ENCODE results near the gene GIMAP4.
"Not testable (repeated sequence)": the region's sequence is repeated elsewhere in the genome, so short reads cannot be mapped to it uniquely, and the experiment has no call there.

The GIMAP4 gene

GRCh38 chr7:150566572-150566971 is 618 bp upstream of the GIMAP4 start:
- H3K9me3 Mint-ChIP-seq, result no peaks in the 10 kb centered on the region
- H3K4me3 Mint-ChIP-seq, result no peak overlapping the region
- peaks cover 7% of the 10 kb centered on the region for H3K27me3 Mint-ChIP-seq
- no peak for ATAC-seq (ENCODE audit: low read depth)
- no peak overlapping the region for H3K27ac Mint-ChIP-seq
- H3K4me1 Mint-ChIP-seq, result peaks cover 8% of the 10 kb centered on the region
- no peaks in the 10 kb centered on the region for H3K36me3 Mint-ChIP-seq
- DNase-seq (ENCODE audit: low spot score in 2 of 2), result no peak

DNA sequence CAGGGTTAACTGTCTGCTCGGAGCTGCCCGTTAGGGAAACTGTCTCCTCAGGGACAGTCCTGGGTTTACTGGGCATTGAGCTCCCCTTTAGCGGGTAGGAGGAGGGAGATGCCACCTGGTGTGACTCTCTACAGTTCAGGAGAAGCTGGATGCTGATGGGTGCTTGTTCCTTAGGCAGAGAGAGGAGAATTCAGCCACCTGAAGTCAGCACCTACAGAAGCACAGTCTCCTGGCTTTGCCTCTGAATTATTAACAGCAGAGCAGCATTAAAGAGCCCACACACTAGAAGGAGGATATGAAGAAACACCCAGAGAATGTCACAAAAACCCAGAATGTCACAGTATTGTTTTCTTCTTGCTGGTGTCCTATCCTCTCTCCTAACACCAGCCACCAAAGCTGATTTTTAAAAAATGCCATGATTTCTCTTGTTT is 696 bp downstream of the GIMAP4 start:
- no peak overlapping the region for H3K27ac Mint-ChIP-seq
- H3K27me3 Mint-ChIP-seq, result peaks cover 7% of the 10 kb centered on the region
- no peaks in the 10 kb centered on the region for H3K9me3 Mint-ChIP-seq
- H3K4me3 Mint-ChIP-seq, result no peak overlapping the region
- H3K36me3 Mint-ChIP-seq, result no peaks in the 10 kb centered on the region
- ATAC-seq (ENCODE audit: low read depth) (no peak), DNase-seq (ENCODE audit: low spot score in 2 of 2) (no peak)
- peaks cover 8% of the 10 kb centered on the region for H3K4me1 Mint-ChIP-seq

GRCh38 chr7:150568714-150569113 is 1.5 kb downstream of the GIMAP4 start:
- Mint-ChIP-seq H3K4me1 (peaks cover 8% of the 10 kb centered on the region), H3K36me3 (no peaks in the 10 kb centered on the region), H3K27ac (no peak overlapping the region), H3K9me3 (no peaks in the 10 kb centered on the region), H3K27me3 (peaks cover 6% of the 10 kb centered on the region), H3K4me3 (no peak overlapping the region)
- ATAC-seq (ENCODE audit: low read depth) (no peak), DNase-seq (ENCODE audit: low spot score in 2 of 2) (no peak)

GRCh38 chr7:150569245-150569955 is 2.2 kb downstream of the GIMAP4 start:
- Mint-ChIP-seq H3K36me3 (no peaks in the 10 kb centered on the region), H3K27me3 (peaks cover 6% of the 10 kb centered on the region), H3K4me1 (peaks cover 8% of the 10 kb centered on the region), H3K4me3 (no peak overlapping the region), H3K9me3 (no peaks in the 10 kb centered on the region), H3K27ac (no peak overlapping the region)
- ATAC-seq (ENCODE audit: low read depth), result no peak
- DNase-seq (ENCODE audit: low spot score in 2 of 2), result no peak

DNA sequence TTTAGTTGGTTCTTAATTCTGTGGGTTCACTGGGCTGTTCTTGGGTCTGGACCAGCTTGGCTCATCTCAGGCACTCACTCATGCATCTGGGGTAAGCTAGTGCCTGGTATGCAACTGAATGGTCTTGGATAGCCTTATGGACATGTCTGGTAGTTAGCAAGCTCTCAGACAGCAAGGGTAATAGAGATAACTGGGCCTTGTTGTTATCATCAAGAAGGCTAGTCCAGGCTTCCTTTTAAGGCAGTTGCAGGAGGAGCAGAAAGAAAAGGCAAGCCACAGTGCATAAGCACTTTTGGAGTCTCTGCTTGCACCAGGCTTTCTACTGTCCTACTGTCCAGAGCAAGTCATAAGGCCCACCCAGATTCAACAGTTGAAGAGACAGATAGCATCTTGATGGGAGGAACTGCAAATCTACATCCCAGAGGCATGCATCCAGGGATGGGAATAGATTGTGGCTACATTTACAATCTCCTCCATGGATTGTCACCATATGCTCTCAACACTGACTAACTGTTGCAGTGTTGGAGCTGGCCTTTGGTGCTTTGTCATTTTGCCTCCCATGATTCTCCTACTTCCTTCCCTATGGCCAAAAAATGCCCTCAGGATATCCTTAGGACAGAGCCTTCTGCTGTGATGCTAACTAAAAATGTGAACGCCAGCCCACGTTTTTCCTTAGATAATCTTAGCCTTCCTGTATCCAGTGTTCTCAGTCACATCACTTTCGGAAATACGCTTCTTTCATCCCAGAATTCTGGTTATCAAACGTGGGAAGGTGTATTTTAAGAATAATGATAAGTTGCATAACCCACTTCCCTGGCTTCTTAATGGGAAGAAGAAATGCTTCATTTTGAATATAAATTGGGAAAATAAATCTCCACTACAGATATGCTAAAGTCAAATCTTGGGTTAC is 3.6 kb downstream of the GIMAP4 start:
- DNase-seq (ENCODE audit: low spot score in 2 of 2) (no peak), ATAC-seq (ENCODE audit: low read depth) (no peak)
- no peak overlapping the region for H3K27ac Mint-ChIP-seq
- H3K4me1 Mint-ChIP-seq, result peaks cover 8% of the 10 kb centered on the region
- no peaks in the 10 kb centered on the region for H3K9me3 Mint-ChIP-seq
- peaks cover 6% of the 10 kb centered on the region for H3K27me3 Mint-ChIP-seq
- H3K4me3 Mint-ChIP-seq, result no peak overlapping the region
- no peaks in the 10 kb centered on the region for H3K36me3 Mint-ChIP-seq

GRCh38 chr7:150572496-150572895 is 5.3 kb downstream of the GIMAP4 start:
- Mint-ChIP-seq H3K27ac (no peak overlapping the region), H3K27me3 (no peaks in the 10 kb centered on the region), H3K9me3 (no peaks in the 10 kb centered on the region), H3K4me1 (peaks cover 6% of the 10 kb centered on the region), H3K4me3 (no peak overlapping the region), H3K36me3 (no peaks in the 10 kb centered on the region)
- DNase-seq (ENCODE audit: low spot score in 2 of 2) (no peak), ATAC-seq (ENCODE audit: low read depth) (no peak)

DNA sequence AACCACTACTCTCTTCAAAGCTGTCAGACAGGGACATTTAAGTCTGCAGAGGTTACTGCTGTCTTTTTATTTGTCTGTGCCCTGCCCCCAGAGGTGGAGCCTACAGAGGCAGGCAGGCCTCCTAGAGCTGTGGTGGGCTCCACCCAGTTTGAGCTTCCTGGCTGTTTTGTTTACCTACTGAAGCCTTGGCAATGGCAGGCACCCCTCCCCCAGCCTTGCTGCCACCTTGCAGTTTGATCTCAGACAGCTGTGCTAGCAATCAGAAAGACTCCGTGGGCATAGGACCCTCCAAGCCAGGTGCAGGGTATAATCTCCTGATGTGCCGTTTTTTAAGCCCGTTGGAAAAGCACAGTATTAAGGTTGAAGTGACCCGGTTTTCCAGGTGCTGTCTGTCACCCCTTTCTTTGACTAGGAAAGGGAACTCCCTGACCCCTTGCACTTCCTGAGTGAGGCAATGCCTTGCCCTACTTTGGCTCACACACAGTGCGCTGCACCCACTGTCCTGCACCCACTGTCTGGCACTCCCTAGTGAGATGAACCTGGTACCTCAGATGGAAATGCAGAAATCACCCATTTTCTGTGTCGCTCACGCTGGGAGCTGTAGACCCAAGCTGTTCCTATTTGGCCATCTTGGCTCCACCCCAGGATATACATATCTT is 12.9 kb downstream of the GIMAP4 start:
- not testable (repeated sequence) for H3K4me1 Mint-ChIP-seq; H3K27ac Mint-ChIP-seq; ATAC-seq (ENCODE audit: low read depth); H3K4me3 Mint-ChIP-seq; DNase-seq (ENCODE audit: low spot score in 2 of 2); H3K9me3 Mint-ChIP-seq; H3K36me3 Mint-ChIP-seq
- H3K27me3 Mint-ChIP-seq, result peaks cover 15% of the 10 kb centered on the region

GRCh38 chr7:150580638-150581394 is 13.6 kb downstream of the GIMAP4 start:
- Mint-ChIP-seq H3K36me3 (peaks cover 3% of the 10 kb centered on the region), H3K4me3 (no peak overlapping the region), H3K9me3 (no peaks in the 10 kb centered on the region), H3K4me1 (no peaks in the 10 kb centered on the region), H3K27ac (no peak overlapping the region), H3K27me3 (peaks cover 15% of the 10 kb centered on the region)
- DNase-seq (ENCODE audit: low spot score in 2 of 2), result no peak
- no peak for ATAC-seq (ENCODE audit: low read depth)

DNA sequence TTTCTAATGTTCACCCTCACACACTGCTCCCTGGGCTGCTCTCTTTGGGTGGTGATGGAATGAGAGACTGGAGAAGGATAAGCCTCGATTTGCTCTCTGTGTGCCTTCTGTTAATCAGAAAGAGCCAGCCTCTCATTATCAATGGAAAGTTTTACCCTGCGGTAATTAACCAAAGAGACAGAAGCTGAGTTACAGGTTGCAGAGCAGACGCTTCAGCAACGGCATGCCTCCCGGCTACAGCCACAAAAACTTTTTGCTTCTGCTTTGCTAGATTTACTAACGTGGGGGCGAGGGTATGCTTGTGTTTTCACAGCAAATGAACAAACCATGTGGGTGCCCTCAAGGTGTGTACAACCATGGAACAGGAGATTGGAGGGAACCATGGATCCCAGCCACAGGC is 18.0 kb downstream of the GIMAP4 start:
- H3K4me1 Mint-ChIP-seq, result peaks cover 6% of the 10 kb centered on the region
- ATAC-seq (ENCODE audit: low read depth) (no peak), DNase-seq (ENCODE audit: low spot score in 2 of 2) (no peak)
- H3K27me3 Mint-ChIP-seq, result peaks cover 10% of the 10 kb centered on the region
- H3K27ac Mint-ChIP-seq, result no peak overlapping the region
- H3K9me3 Mint-ChIP-seq, result no peaks in the 10 kb centered on the region
- no peak overlapping the region for H3K4me3 Mint-ChIP-seq
- H3K36me3 Mint-ChIP-seq, result peaks cover 3% of the 10 kb centered on the region

- Mint-ChIP-seq H3K9me3 (no peaks in the 10 kb centered on the region), H3K27me3 (peaks cover 7% of the 10 kb centered on the region), H3K36me3 (peaks cover 3% of the 10 kb centered on the region), H3K27ac (no peak overlapping the region), H3K4me1 (peaks cover 6% of the 10 kb centered on the region), H3K4me3 (no peak overlapping the region)
- ATAC-seq (ENCODE audit: low read depth) (peak; percentile 27), DNase-seq (ENCODE audit: low spot score in 2 of 2) (no peak)
Observed at GRCh38 chr7:150586068-150586784, 19.0 kb downstream of the GIMAP4 start.

DNA sequence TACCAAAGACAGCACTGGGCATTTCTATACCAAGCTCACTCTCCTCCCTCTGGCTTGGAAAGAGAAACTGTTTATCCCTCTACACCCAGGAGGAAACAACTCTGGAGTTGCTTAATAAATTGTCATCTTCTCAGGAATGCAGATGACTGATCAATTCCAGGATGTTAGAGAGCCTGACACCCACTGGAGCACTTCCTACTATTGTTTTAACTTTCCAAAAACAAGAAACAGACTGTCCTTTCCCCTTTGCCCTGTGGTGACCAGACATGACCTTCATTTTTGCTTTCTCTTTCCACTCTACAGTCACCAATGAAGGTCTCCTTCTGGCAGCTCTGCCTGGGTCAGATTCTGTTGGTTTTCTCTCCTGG is 19.6 kb downstream of the GIMAP4 start:
- no peak for DNase-seq (ENCODE audit: low spot score in 2 of 2)
- H3K4me3 Mint-ChIP-seq, result no peak overlapping the region
- H3K9me3 Mint-ChIP-seq, result peaks cover 1% of the 10 kb centered on the region
- peaks cover 3% of the 10 kb centered on the region for H3K36me3 Mint-ChIP-seq
- H3K27ac Mint-ChIP-seq, result no peak overlapping the region
- H3K4me1 Mint-ChIP-seq, result peaks cover 6% of the 10 kb centered on the region
- no peak for ATAC-seq (ENCODE audit: low read depth)
- peaks cover 6% of the 10 kb centered on the region for H3K27me3 Mint-ChIP-seq

DNA sequence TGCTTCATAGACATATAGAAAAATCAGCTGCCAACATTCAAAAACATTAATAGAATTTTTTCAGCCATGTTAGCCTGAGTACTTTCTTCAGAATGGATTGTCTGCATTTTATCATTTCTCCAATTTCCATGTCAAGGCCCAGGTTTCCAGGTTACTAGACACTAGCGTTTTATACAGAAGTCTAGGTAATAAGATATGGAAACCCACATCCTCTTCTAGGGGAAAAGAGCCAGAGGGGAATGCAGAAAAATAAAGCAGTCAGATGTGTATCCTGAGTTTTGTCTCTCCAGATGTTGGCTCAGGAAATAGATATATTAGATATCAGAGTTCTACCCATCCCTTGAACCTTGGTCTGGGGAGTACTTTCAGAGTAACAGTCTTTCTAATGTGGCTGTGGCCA is 20.4 kb downstream of the GIMAP4 start:
- ATAC-seq (ENCODE audit: low read depth), result no peak
- H3K27ac Mint-ChIP-seq, result no peak overlapping the region
- peaks cover 6% of the 10 kb centered on the region for H3K4me1 Mint-ChIP-seq
- H3K27me3 Mint-ChIP-seq, result peaks cover 6% of the 10 kb centered on the region
- H3K36me3 Mint-ChIP-seq, result peaks cover 3% of the 10 kb centered on the region
- peaks cover 7% of the 10 kb centered on the region for H3K9me3 Mint-ChIP-seq
- no peak for DNase-seq (ENCODE audit: low spot score in 2 of 2)
- H3K4me3 Mint-ChIP-seq, result no peak overlapping the region

- ATAC-seq (ENCODE audit: low read depth) (no peak), DNase-seq (ENCODE audit: low spot score in 2 of 2) (no peak)
- no peaks in the 10 kb centered on the region for H3K4me1 Mint-ChIP-seq
- H3K4me3 Mint-ChIP-seq, result no peak overlapping the region
- peaks cover 15% of the 10 kb centered on the region for H3K9me3 Mint-ChIP-seq
- H3K27ac Mint-ChIP-seq, result no peak overlapping the region
- peaks cover 28% of the 10 kb centered on the region for H3K27me3 Mint-ChIP-seq
- H3K36me3 Mint-ChIP-seq, result peaks cover 8% of the 10 kb centered on the region
Observed at GRCh38 chr7:150594805-150595204, 27.6 kb downstream of the GIMAP4 start.
